Trophoblast cell (in vitro differentiated cells and primary cell): Measurements from ENCODE around the gene FAM216A. TPM values are rescaled to one million over a fixed set of nuclear protein-coding genes. Genes with fewer than 3 reads are reported as not detected.
"Not testable (repeated sequence)": the region's sequence is repeated elsewhere in the genome, so short reads cannot be mapped to it uniquely, and the experiment has no call there.

Source experiments
- DNase-seq, 2 donors: peaks; one replicate each; pipeline ENCODE4 v3.0.0-alpha.2; 2016
- H2AFZ ChIP-seq: 2 replicates; pipeline ENCODE4 v1.6.1; 2013; ENCODE audit warnings: low read length, moderate library complexity, mild to moderate bottlenecking; ENCODE audit not compliant: insufficient read depth, poor library complexity
- H2AK5ac ChIP-seq: 2 replicates; pipeline ENCODE4 v1.6.1; 2013; ENCODE audit warnings: mild to moderate bottlenecking, low read length
- H2BK120ac ChIP-seq: 2 replicates; pipeline ENCODE4 v1.6.1; 2013; ENCODE audit warnings: low read length, mild to moderate bottlenecking, moderate library complexity; ENCODE audit not compliant: insufficient read depth, poor library complexity
- H2BK12ac ChIP-seq: 2 replicates; pipeline ENCODE4 v1.6.1; 2013; ENCODE audit warnings: mild to moderate bottlenecking, low read length, moderate library complexity
- H2BK5ac ChIP-seq: 2 replicates; pipeline ENCODE4 v1.6.1; 2013; ENCODE audit warnings: low read length, low read depth, moderate library complexity, mild to moderate bottlenecking; ENCODE audit not compliant: poor library complexity
- H3K14ac ChIP-seq: 2 replicates; pipeline ENCODE4 v1.6.1; 2013; ENCODE audit warnings: mild to moderate bottlenecking, low read length
- H3K18ac ChIP-seq: 2 replicates; pipeline ENCODE4 v1.6.1; 2013; ENCODE audit warnings: mild to moderate bottlenecking, low read length
- H3K23ac ChIP-seq: 2 replicates; pipeline ENCODE4 v1.6.1; 2013; ENCODE audit warnings: low read length
- H3K27ac ChIP-seq: 2 replicates; pipeline ENCODE4 v1.5.1; 2013; ENCODE audit warnings: low read depth, mild to moderate bottlenecking, inconsistent platforms, low read length, moderate library complexity
- H3K27me3 ChIP-seq: 2 replicates; pipeline ENCODE4 v1.6.1; 2013; ENCODE audit warnings: inconsistent platforms, mild to moderate bottlenecking, low read length, moderate library complexity; ENCODE audit not compliant: insufficient read depth
- H3K36me3 ChIP-seq, 2 experiments: 1 replicate in 1 of 2; 2 replicates in 1 of 2; pipeline ENCODE4 v1.6.1; 2013; ENCODE audit warnings: low read length in 2 of 2, mild to moderate bottlenecking in 2 of 2, moderate library complexity in 1 of 2; ENCODE audit not compliant: insufficient read depth in 2 of 2, control insufficient read depth in 1 of 2
- H3K4ac ChIP-seq: 2 replicates; pipeline ENCODE4 v1.6.1; 2013; ENCODE audit warnings: low read depth, mild to moderate bottlenecking, low read length, moderate library complexity
- H3K4me1 ChIP-seq, 2 experiments: 1 replicate in 1 of 2; 2 replicates in 1 of 2; pipeline ENCODE4 v1.6.1; 2013; ENCODE audit warnings: low read length in 2 of 2, mild to moderate bottlenecking in 2 of 2, moderate library complexity in 1 of 2; ENCODE audit not compliant: insufficient read depth in 2 of 2, control insufficient read depth in 1 of 2
- H3K4me2 ChIP-seq: 2 replicates; pipeline ENCODE4 v1.6.1; 2013; ENCODE audit warnings: inconsistent platforms, mild to moderate bottlenecking, low read length, moderate library complexity
- H3K4me3 ChIP-seq: 2 replicates; pipeline ENCODE4 v1.5.1; 2013; ENCODE audit warnings: mild to moderate bottlenecking, low read depth, low read length, inconsistent platforms
- H3K79me1 ChIP-seq: one replicate; pipeline ENCODE4 v1.6.1; 2013; ENCODE audit warnings: low read length
- H3K79me2 ChIP-seq: 2 replicates; pipeline ENCODE4 v1.6.1; 2013; ENCODE audit warnings: low read length, mild to moderate bottlenecking; ENCODE audit not compliant: control insufficient read depth, insufficient read depth, poor library complexity
- H3K9ac ChIP-seq: 2 replicates; pipeline ENCODE4 v1.6.1; 2013; ENCODE audit warnings: mild to moderate bottlenecking, low read length
- H3K9me3 ChIP-seq: 2 replicates; pipeline ENCODE4 v1.6.1; 2013; ENCODE audit warnings: low read depth, mild to moderate bottlenecking, control low read depth, inconsistent platforms, low read length; ENCODE audit not compliant: insufficient read depth
- H4K12ac ChIP-seq: 2 replicates; pipeline ENCODE4 v1.6.1; 2013; ENCODE audit warnings: low read depth, mild to moderate bottlenecking, low read length, moderate library complexity
- H4K8ac ChIP-seq: 2 replicates; pipeline ENCODE4 v1.6.1; 2013; ENCODE audit warnings: low read depth, mild to moderate bottlenecking, low read length, moderate library complexity
- H4K91ac ChIP-seq: one replicate; pipeline ENCODE4 v1.6.1; 2013; ENCODE audit warnings: low read depth, mild to moderate bottlenecking, low read length, moderate library complexity
- WGBS: extraction: QIAGEN DNeasy Blood & Tissue Kit; methylation state at CpG from one replicate; pipeline ENCODE4 v1.1.7; 2013; ENCODE audit warnings: missing lambda C conversion rate; ENCODE audit not compliant: insufficient read length, insufficient coverage; ENCODE audit errors: extremely low coverage; 5-methylcytosine and 5-hydroxymethylcytosine counted together
- polyA plus RNA-seq: library from polyadenylated mRNA; stranded (reverse); fragments of 200-250 nt; gene quantifications from 2 replicates; pipeline ENCODE4 v1.2.3, GENCODE V29; 2013

FAM216A gene
- 2.7 and 3.3 TPM in 2 replicates for polyA plus RNA-seq

DNA sequence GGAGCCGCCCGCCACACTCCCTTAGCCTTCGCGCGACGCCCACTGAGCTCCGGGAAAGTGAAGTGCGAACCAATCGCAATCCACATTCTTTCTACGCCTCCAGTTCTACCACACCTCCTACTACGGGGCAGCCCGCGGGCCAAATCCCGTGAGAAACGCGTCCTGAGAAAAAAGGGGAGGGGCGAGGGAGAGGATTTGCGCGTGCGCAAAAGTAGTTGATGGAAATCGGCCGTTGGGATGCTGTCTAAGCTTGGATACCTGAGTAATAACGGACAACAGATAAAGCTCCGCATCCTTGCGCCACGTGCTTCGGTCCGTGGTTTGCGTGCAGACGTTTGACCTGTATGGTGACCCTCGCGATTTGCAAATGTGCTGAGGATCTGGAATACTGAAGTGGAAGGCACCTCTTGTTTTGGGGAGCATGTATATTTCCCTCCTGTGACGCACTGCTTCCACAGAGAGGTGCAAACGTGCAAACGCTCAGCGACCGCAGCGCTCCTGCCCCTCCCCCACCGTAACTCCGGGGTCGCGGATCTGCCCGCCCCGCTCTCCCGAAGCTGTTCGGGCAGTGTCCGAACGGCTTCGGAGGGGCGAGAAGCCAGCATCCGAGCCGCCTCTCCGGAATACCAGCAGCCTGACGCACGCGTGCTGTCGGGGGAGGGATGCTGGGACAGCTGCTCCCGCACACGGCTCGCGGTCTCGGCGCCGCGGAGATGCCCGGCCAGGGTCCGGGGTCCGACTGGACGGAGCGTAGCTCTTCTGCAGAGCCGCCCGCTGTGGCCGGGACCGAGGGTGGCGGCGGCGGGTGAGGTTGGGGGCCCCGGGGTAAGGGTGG lies at the start of gene FAM216A, which contains the start of gene GPN3:
TSS of gene FAM216A (plus strand) at position 632 of the 835 bp plus-strand sequence. CDS start at position 663, 31 bp downstream.
TSS of gene GPN3 (minus strand) at position 44 of the 835 bp plus-strand sequence. CDS start 54 bp downstream, outside the sequence.
- Histone ChIP-seq H3K23ac (no peak within 1 kb of the TSS), H4K91ac (peak within 1 kb of the TSS; percentile 42), H3K4me3 (peak within 1 kb of the TSS; percentile 90), H2AFZ (peak within 1 kb of the TSS; percentile 74), H3K9ac (peak within 1 kb of the TSS; percentile 90), H3K4ac (peak within 1 kb of the TSS; percentile 58), H3K27ac (peak within 1 kb of the TSS; percentile 30), H2BK5ac (no peak within 1 kb of the TSS), H4K12ac (peak within 1 kb of the TSS; percentile 46), H2AK5ac (no peak within 1 kb of the TSS), H2BK120ac (no peak within 1 kb of the TSS), H3K79me2 (no peaks in the 10 kb centered on the region), H3K27me3 (no peaks in the 10 kb centered on the region), H3K4me2 (peak within 1 kb of the TSS; percentile 97), H3K14ac (peak within 1 kb of the TSS; percentile 63), H4K8ac (peak within 1 kb of the TSS; percentile 79), H3K79me1 (peaks cover 3% of the 10 kb centered on the region), H3K4me1 (peaks cover 2 to 3% of the 10 kb centered on the region in 2 experiments), H3K18ac (peak within 1 kb of the TSS; percentile 74), H2BK12ac (no peak within 1 kb of the TSS), H3K36me3 (peaks cover 2 to 9% of the 10 kb centered on the region in 2 experiments), H3K9me3 (no peaks in the 10 kb centered on the region)
- no CpG with 5 or more reads among the region's 78 CpGs for WGBS
- peak; percentile 98 to 100 for DNase-seq

- not testable (repeated sequence) for H3K4me3 ChIP-seq, H3K4me1 ChIP-seq, DNase-seq, H3K27me3 ChIP-seq, H4K12ac ChIP-seq, H2BK120ac ChIP-seq, H3K36me3 ChIP-seq, H3K18ac ChIP-seq, H3K4ac ChIP-seq, H3K23ac ChIP-seq, H3K4me2 ChIP-seq, H2AK5ac ChIP-seq, H3K79me2 ChIP-seq, H2BK5ac ChIP-seq, H3K27ac ChIP-seq, H3K79me1 ChIP-seq, H3K9me3 ChIP-seq, H3K14ac ChIP-seq, H4K91ac ChIP-seq, H2AFZ ChIP-seq, H3K9ac ChIP-seq, H2BK12ac ChIP-seq, H4K8ac ChIP-seq
- no CpG with 5 or more reads among the region's 1 CpG for WGBS
Observed at GRCh38 chr12:110420644-110421043, 48.0 kb upstream of the FAM216A start.

DNA sequence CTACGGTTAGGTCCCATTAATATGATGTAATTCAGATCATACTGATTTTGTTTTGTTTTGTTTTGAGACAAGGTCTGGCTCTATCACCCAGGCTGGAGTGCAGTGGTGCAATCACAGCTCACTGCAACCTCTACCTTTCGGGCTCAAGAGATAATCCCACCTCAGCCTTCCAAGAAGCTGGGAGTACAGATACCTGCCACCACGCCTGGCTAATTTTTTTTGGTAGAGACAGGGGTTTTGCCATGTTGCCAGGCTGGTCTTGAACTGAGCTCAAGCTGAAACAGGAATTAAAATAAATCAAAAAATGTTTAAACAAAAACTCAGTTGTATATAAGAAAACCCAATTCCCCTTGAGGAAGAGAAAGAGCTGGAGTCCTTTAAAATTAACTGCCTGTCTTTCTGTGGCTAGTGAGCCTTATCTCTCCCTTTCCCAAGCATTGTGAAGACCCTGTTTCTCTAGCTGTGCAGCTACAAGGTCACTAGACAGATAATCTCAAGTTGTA lies 47.4 kb upstream of the FAM216A start:
- Histone ChIP-seq H4K91ac (no peak overlapping the region), H3K18ac (no peak overlapping the region), H2BK12ac (no peak overlapping the region), H3K27me3 (no peaks in the 10 kb centered on the region), H2AFZ (no peak overlapping the region), H4K12ac (no peak overlapping the region), H3K79me1 (no peaks in the 10 kb centered on the region), H4K8ac (no peak overlapping the region), H3K14ac (no peak overlapping the region), H3K9ac (no peak overlapping the region), H3K36me3 (no peaks in the 10 kb centered on the region), H3K9me3 (no peaks in the 10 kb centered on the region), H2BK120ac (no peak overlapping the region), H2AK5ac (no peak overlapping the region), H3K27ac (no peak overlapping the region), H3K23ac (no peak overlapping the region), H2BK5ac (no peak overlapping the region), H3K4me2 (no peak overlapping the region), H3K4ac (no peak overlapping the region), H3K79me2 (no peaks in the 10 kb centered on the region), H3K4me3 (no peak overlapping the region), H3K4me1 (no peaks in the 10 kb centered on the region)
- DNase-seq: no peak
- no CpG with 5 or more reads among the region's 3 CpGs for WGBS

- no CpG with 5 or more reads among the region's 4 CpGs for WGBS
Observed at GRCh38 chr12:110421701-110422100, 46.9 kb upstream of the FAM216A start.

More at GRCh38 chr12:110421701-110422100, 46.9 kb upstream of the FAM216A start:
- no peak overlapping the region for H3K4me3 ChIP-seq
- H3K36me3 ChIP-seq: no peaks in the 10 kb centered on the region
- no peak overlapping the region for H4K91ac ChIP-seq
- no peak overlapping the region for H2BK12ac ChIP-seq
- no peak overlapping the region for H2BK120ac ChIP-seq
- H4K12ac ChIP-seq: no peak overlapping the region
- H3K4me1 ChIP-seq: no peaks in the 10 kb centered on the region
- no peaks in the 10 kb centered on the region for H3K9me3 ChIP-seq
- no peak overlapping the region for H3K14ac ChIP-seq
- H2BK5ac ChIP-seq: no peak overlapping the region
- H3K79me2 ChIP-seq: no peaks in the 10 kb centered on the region
- no peaks in the 10 kb centered on the region for H3K79me1 ChIP-seq
- no peak overlapping the region for H3K4me2 ChIP-seq
- H3K18ac ChIP-seq: no peak overlapping the region
- H3K23ac ChIP-seq: no peak overlapping the region
- H3K4ac ChIP-seq: no peak overlapping the region
- H3K9ac ChIP-seq: no peak overlapping the region
- H2AFZ ChIP-seq: no peak overlapping the region
- H3K27ac ChIP-seq: no peak overlapping the region
- DNase-seq: no peak
- no peak overlapping the region for H4K8ac ChIP-seq
- H3K27me3 ChIP-seq: no peaks in the 10 kb centered on the region
- H2AK5ac ChIP-seq: no peak overlapping the region
